Upper lobe of left lung (tissue), 6 donors: ENCODE data around the gene CCNY. TPM values are rescaled to one million over a fixed set of nuclear protein-coding genes. Genes with fewer than 3 reads are reported as not detected.
A peak's percentile ranks its signal among the peaks of the same experiment; 100 is the strongest.

Source experiments
- ATAC-seq, 2 donors: fragments of 200-7000 bp; cut with Tn5 transposase; one replicate each; pipeline ENCODE4 v1.9.1; 2022; ENCODE audit warnings: mild to moderate bottlenecking in 2 of 2, moderate library complexity in 2 of 2; ENCODE audit not compliant: low FRiP score in 2 of 2
- DNase-seq, 2 donors: peaks; one replicate each; pipeline ENCODE4 v3.0.0-alpha.2; 2019 to 2020
- H3K27ac ChIP-seq, 4 donors: fragments of 200-600 bp; sonication (generic); one replicate each; pipeline ENCODE4 v1.5.1; 2016 to 2019
- H3K27me3 ChIP-seq, 4 donors: fragments of 200-600 bp; sonication (generic); one replicate each; pipeline ENCODE4 v1.5.1; 2017 to 2019
- H3K36me3 ChIP-seq, 4 donors: fragments of 200-600 bp; sonication (generic); one replicate each; pipeline ENCODE4 v1.5.1; 2016 to 2019
- H3K4me1 ChIP-seq, 4 donors: fragments of 200-600 bp; sonication (generic); one replicate each; pipeline ENCODE4 v1.5.1; 2018 to 2019
- H3K4me3 ChIP-seq, 4 donors: fragments of 200-600 bp; sonication (generic); one replicate each; pipeline ENCODE4 v1.5.1; 2017 to 2019; ENCODE audit warnings: mild to moderate bottlenecking in 2 of 4, moderate library complexity in 1 of 4
- H3K9me3 ChIP-seq, 4 donors: fragments of 200-600 bp; sonication (generic); one replicate each; pipeline ENCODE4 v1.5.1; 2018 to 2019
- EP300 ChIP-seq, 4 donors: sonication (generic); formaldehyde crosslinking; IDR thresholded peaks; one replicate each; pipeline ENCODE4 v1.5.1; 2017; ENCODE audit warnings: antibody characterized with exemption in 4 of 4, control low read depth in 2 of 4
- POLR2A ChIP-seq, 4 donors: fragments of 450-650 bp; IDR thresholded peaks; one replicate each; pipeline ENCODE4 v1.5.1; 2016 to 2017; ENCODE audit warnings: antibody characterized with exemption in 4 of 4, mild to moderate bottlenecking in 2 of 4
- POLR2AphosphoS5 ChIP-seq, 2 donors: sonication (generic); formaldehyde crosslinking; IDR thresholded peaks; one replicate each; pipeline ENCODE4 v1.5.1; 2017; ENCODE audit warnings: antibody characterized with exemption in 2 of 2
- WGBS, 2 donors: methylation state at CpG; one replicate each; pipeline ENCODE4 v1.1.5; 2017 to 2018; 5-methylcytosine and 5-hydroxymethylcytosine counted together
- total RNA-seq, 6 donors: library from RNA; depleted of rRNA in 4 of 6; stranded (reverse); fragments of >200 nt in 4 of 6; gene quantifications; one replicate each; pipeline versions ENCODE4 v1.1.0 to v1.2.1, GENCODE V29; 2016 to 2021
- TF ChIP-seq, protein P1 (sequence below), 6 experiments: fragments of 450-650 bp in 4 of 6; fragments of 200-600 bp in 2 of 6; sonication (generic) in 2 of 6; IDR thresholded peaks; one replicate each; pipeline ENCODE4 v1.5.1; 2016 to 2019; ENCODE audit warnings: antibody characterized with exemption in 6 of 6
- donor health status: DM: no; HTN: no; CAD: no; lungs with moderate emphysema.
- donor health status: DM: no; HTN: yes; CAD: no; lungs with severe emphysema.

Gene CCNY
- total RNA-seq, 6 donors from 2014 or later: 22.0 to 80.8 (median 52.5) TPM

DNA sequence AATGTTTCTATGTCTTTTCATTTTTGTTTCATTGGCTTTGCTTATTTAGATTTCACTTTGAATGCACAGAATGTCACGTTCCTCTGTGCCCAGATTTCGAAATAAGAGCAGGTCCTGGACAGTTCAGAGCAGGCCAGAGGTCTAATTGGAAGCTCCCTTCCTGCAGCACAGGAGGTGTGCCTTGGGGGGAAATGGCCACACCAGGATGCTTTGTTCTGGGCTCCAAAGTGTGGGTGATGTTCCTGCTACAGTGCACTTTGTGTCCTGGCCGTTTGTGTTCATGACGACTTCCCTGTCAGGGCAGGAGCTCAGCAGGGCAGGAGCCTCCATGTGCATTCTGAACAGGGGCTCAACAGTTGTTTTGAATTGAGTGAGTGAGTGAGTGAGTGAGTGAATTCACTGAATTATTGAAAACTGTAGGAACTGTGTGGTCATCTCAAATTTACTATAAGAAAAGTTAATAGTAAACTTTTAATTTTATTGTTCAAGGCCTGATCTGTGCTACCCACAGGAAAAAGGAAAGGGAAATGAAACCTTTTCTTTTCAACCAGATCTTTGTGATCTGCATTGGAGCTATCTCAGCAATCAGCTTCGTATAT, 159.3 kb downstream of the CCNY start:
- TF ChIP-seq EP300 (IDR thresholded peaks at IDR 0.05) (peak in 1 of 4 donors; percentile 41), POLR2AphosphoS5 (IDR thresholded peaks at IDR 0.05) (peak in 1 of 2 donors; percentile 60), POLR2A (IDR thresholded peaks at IDR 0.05) (no peak)
- TF ChIP-seq, protein P1, sequence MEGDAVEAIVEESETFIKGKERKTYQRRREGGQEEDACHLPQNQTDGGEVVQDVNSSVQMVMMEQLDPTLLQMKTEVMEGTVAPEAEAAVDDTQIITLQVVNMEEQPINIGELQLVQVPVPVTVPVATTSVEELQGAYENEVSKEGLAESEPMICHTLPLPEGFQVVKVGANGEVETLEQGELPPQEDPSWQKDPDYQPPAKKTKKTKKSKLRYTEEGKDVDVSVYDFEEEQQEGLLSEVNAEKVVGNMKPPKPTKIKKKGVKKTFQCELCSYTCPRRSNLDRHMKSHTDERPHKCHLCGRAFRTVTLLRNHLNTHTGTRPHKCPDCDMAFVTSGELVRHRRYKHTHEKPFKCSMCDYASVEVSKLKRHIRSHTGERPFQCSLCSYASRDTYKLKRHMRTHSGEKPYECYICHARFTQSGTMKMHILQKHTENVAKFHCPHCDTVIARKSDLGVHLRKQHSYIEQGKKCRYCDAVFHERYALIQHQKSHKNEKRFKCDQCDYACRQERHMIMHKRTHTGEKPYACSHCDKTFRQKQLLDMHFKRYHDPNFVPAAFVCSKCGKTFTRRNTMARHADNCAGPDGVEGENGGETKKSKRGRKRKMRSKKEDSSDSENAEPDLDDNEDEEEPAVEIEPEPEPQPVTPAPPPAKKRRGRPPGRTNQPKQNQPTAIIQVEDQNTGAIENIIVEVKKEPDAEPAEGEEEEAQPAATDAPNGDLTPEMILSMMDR (IDR thresholded peaks at IDR 0.05): no peak
- DNase-seq (peak in 1 of 2 donors; percentile 36), ATAC-seq (peak in 1 of 2 donors; percentile 31)
- no peak overlapping the region for H3K4me3 ChIP-seq
- H3K4me1 ChIP-seq: peaks cover 18 to 46% (median 35%) of the 10 kb centered on the region in 4 donors
- H3K9me3 ChIP-seq: no peaks in the 10 kb centered on the region
- WGBS, 2 donors: 25% methylated on average over 5 of the region's 5 CpGs
- peaks cover 0 to 2% (median 0%) of the 10 kb centered on the region in 4 donors for H3K36me3 ChIP-seq
- no peaks in the 10 kb centered on the region for H3K27me3 ChIP-seq
- H3K27ac ChIP-seq: peak overlapping the region; percentile 4 to 70 (median 15)

DNA sequence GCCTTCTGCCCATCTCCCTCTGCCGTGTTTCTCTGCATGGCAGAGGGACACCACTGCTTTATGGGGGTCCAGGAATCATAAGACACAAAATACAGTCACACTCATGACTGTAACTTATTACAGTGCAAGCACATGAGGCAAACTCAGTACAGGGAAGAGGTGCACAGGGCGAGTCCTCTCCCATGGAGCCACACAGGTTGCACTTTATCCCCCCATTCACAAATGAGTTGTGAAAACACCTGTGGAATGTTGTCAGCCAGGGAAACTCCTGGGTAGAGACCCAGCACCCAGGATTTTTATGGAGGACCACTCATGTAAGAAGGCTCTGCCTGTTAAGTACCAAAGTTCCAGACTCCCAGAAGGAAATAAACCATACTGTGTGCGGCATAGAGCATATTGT, 161.6 kb downstream of the CCNY start:
- whole genome bisulfite sequencing, 2 donors: 96 to 100% methylated on average over 2 to 3 of the region's 3 CpGs
- Histone ChIP-seq H3K27me3 (no peaks in the 10 kb centered on the region), H3K36me3 (no peaks in the 10 kb centered on the region), H3K27ac (no peak overlapping the region), H3K4me3 (no peak overlapping the region), H3K4me1 (peaks cover 18 to 41% (median 31%) of the 10 kb centered on the region in 4 donors), H3K9me3 (no peaks in the 10 kb centered on the region)
- no peak for ATAC-seq
- DNase-seq: no peak
- TF ChIP-seq POLR2AphosphoS5 (IDR thresholded peaks at IDR 0.05) (no peak), EP300 (IDR thresholded peaks at IDR 0.05) (no peak)

DNA sequence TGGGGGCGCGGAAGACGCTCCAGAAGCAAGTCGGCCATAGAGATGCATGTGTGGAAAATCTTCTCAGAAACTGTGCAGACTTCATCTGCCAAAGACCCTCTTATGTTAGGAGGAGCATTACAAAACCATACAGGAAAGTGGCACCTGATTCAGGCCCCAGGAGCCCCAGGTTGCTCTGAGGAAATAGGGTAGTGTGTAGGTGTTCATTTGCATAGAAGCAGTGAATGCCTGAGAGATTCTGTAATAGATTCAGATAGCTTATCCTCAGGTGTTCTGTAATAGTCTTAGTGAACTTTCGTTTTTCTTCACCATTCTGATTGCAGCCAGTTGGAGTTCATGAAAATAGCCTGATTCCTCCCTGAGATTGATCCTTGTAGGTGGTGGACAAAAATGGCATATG, 162.4 kb downstream of the CCNY start:
- H3K9me3 ChIP-seq: no peaks in the 10 kb centered on the region
- peaks cover 12 to 34% (median 28%) of the 10 kb centered on the region in 4 donors for H3K4me1 ChIP-seq
- no peaks in the 10 kb centered on the region for H3K27me3 ChIP-seq
- DNase-seq (no peak), ATAC-seq (no peak)
- 95 to 96% methylated on average over 5 of the region's 5 CpGs for WGBS, 2 donors
- H3K27ac ChIP-seq: no peak overlapping the region
- no peaks in the 10 kb centered on the region for H3K36me3 ChIP-seq
- no peak overlapping the region for H3K4me3 ChIP-seq
- no peak for TF ChIP-seq POLR2A (IDR thresholded peaks at IDR 0.05)
- TF ChIP-seq, protein P1 (IDR thresholded peaks at IDR 0.05): no peak
- no peak for TF ChIP-seq EP300 (IDR thresholded peaks at IDR 0.05)
- TF ChIP-seq POLR2AphosphoS5 (IDR thresholded peaks at IDR 0.05): no peak

DNA sequence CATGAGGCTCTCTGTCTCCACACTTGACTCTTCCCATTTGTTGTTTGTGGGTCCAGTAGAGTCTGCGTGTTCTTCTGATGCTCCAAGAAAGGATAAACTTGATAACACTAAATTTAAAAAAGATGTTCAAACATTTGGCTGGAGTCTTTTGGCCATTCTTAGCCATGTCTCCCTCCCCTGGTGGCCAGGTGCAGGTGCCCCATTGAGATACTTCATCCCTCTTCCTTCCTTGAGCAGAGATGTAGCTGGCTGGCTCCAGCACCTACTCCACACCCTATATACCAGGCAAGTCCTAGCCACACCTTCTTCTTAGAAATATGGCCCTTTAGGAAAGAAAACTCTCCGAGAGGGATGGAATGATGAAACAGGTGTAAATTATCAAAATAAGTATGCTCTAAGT, 165.6 kb downstream of the CCNY start:
- Histone ChIP-seq H3K27me3 (no peaks in the 10 kb centered on the region), H3K4me3 (no peak overlapping the region), H3K9me3 (no peaks in the 10 kb centered on the region), H3K36me3 (no peaks in the 10 kb centered on the region), H3K27ac (no peak overlapping the region), H3K4me1 (peaks cover 0 to 8% (median 2%) of the 10 kb centered on the region in 4 donors)
- no peak for TF ChIP-seq EP300 (IDR thresholded peaks at IDR 0.05)
- TF ChIP-seq POLR2A (IDR thresholded peaks at IDR 0.05): no peak
- TF ChIP-seq POLR2AphosphoS5 (IDR thresholded peaks at IDR 0.05): no peak
- TF ChIP-seq, protein P1 (IDR thresholded peaks at IDR 0.05): no peak
- ATAC-seq (no peak), DNase-seq (no peak)
- 98 to 100% methylated on average over 2 of the region's 2 CpGs for WGBS, 2 donors

DNA sequence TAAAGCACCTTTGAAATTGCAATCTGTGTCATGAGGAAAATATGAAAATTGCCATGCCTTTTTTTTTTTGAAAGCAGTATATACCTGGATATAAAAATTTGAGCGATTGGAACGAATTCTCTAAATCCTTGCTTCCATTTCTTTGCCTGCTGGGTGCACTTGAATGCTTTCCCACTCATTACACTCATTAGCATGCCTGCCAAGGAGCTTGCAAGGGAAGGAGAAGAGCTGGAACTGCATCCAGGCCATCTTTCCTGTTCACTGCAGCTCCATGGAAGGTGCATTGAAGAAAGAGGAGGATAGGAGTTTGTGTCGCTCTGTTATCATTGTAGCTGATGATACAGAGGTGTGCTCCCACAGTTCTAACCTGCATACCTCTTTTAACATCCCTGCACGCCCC, 166.4 kb downstream of the CCNY start:
- ATAC-seq (no peak), DNase-seq (no peak)
- no peak overlapping the region for H3K27ac ChIP-seq
- no peaks in the 10 kb centered on the region for H3K9me3 ChIP-seq
- H3K4me3 ChIP-seq: no peak overlapping the region
- whole genome bisulfite sequencing, 2 donors: 97 to 98% methylated on average over 4 of the region's 4 CpGs
- no peak for TF ChIP-seq EP300 (IDR thresholded peaks at IDR 0.05)
- TF ChIP-seq POLR2A (IDR thresholded peaks at IDR 0.05): no peak
- TF ChIP-seq, protein P1 (IDR thresholded peaks at IDR 0.05): no peak
- no peak for TF ChIP-seq POLR2AphosphoS5 (IDR thresholded peaks at IDR 0.05)
- peaks cover 0 to 6% (median 1%) of the 10 kb centered on the region in 4 donors for H3K4me1 ChIP-seq
- no peaks in the 10 kb centered on the region for H3K27me3 ChIP-seq
- no peaks in the 10 kb centered on the region for H3K36me3 ChIP-seq
